HepG2 (cell line): ENCODE results near the gene STX2. TPM values are rescaled to one million over a fixed set of nuclear protein-coding genes. Genes with fewer than 3 reads are reported as not detected.
"Not testable (repeated sequence)": the region's sequence is repeated elsewhere in the genome, so short reads cannot be mapped to it uniquely, and the experiment has no call there.

Source experiments
- ATAC-seq: fragments of 200-7000 bp; cut with Tn5 transposase; 3 replicates; pipeline ENCODE4 v1.9.1; 2020; ENCODE audit warnings: mild to moderate bottlenecking, moderate library complexity
- BruUV-seq: library from RNA; stranded (reverse); fragments of 400-500 nt; replicated peaks from 2 replicates; lab custom pipeline; 2021; lab: Mats Ljungman, UMichigan
- CTCF ChIA-PET: fragments of 300-600 bp; formaldehyde crosslinking; extraction: SDS; loops from one replicate; lab custom pipeline; 2021; ENCODE audit warnings: low total read pairs, inconsistent platforms, low intra/inter-chr PET ratio; lab: Yijun Ruan, JAX
- POLR2A ChIA-PET: fragments of 350-600 bp; sonication (Branson Sonifier 250); formaldehyde crosslinking; loops from one replicate; lab custom pipeline; 2020; ENCODE audit warnings: antibody characterized with exemption, inconsistent platforms; lab: Yijun Ruan, JAX
- DNase-seq: peaks from one replicate; pipeline ENCODE4 v3.0.0-alpha.2; 2015; ENCODE audit warnings: low spot score
- FAIRE-seq: peaks from 3 replicates; lab custom pipeline; 2011; peaks lifted over from hg19 to GRCh38; lab: Jason Lieb, UNC
- H2AFZ ChIP-seq: one replicate; pipeline ENCODE4 v1.6.1; 2011; ENCODE audit warnings: low read length, inconsistent platforms
- H3K27ac ChIP-seq: fragments of 300-600 bp; 3 replicates; pipeline ENCODE4 v1.8.0; 2011; ENCODE audit warnings: mixed run types, mild to moderate bottlenecking, mixed read lengths, low read length, inconsistent platforms; ENCODE audit not compliant: insufficient read depth; ENCODE audit errors: extremely low read length
- H3K27me3 ChIP-seq, 2 experiments: fragments of 200-600 bp in 1 of 2; 2 replicates in 1 of 2; 3 replicates in 1 of 2; pipeline versions ENCODE4 v1.6.0 to v1.8.0; 2011; ENCODE audit warnings: low read length in 2 of 2, mild to moderate bottlenecking in 2 of 2, moderate library complexity in 2 of 2, inconsistent platforms in 1 of 2; ENCODE audit not compliant: insufficient read depth in 2 of 2, control insufficient read depth in 1 of 2
- H3K36me3 ChIP-seq, 2 experiments: fragments of 200-600 bp in 1 of 2; replicated peaks in 1 of 2; 2 replicates in 1 of 2; 3 replicates in 1 of 2; pipeline versions ENCODE4 v1.5.1 to v1.8.0; 2011; ENCODE audit warnings: low read length in 2 of 2, inconsistent platforms in 1 of 2; ENCODE audit not compliant: insufficient read depth in 2 of 2, control insufficient read depth in 1 of 2
- H3K4me1 ChIP-seq: 2 replicates; pipeline ENCODE4 v1.5.1; 2012; ENCODE audit warnings: low read length, inconsistent platforms; ENCODE audit not compliant: insufficient read depth
- H3K4me2 ChIP-seq: 2 replicates; pipeline ENCODE4 v1.6.0; 2011; ENCODE audit warnings: low read depth, low read length, inconsistent platforms
- H3K4me3 ChIP-seq, 3 experiments: fragments of 200-600 bp in 1 of 3; sonication (generic), shearing (Covaris generic) in 1 of 3; replicated peaks in 1 of 3; 2 replicates each; pipeline ENCODE4 v1.5.1; 2011 to 2016; ENCODE audit warnings: low read length in 3 of 3, inconsistent platforms in 2 of 3, low read depth in 2 of 3, mild to moderate bottlenecking in 2 of 3, control low read depth in 1 of 3, mixed read lengths in 1 of 3; ENCODE audit not compliant: insufficient read depth in 1 of 3
- H3K79me2 ChIP-seq: one replicate; pipeline ENCODE4 v1.6.1; 2011; ENCODE audit warnings: low read length, inconsistent platforms; ENCODE audit not compliant: insufficient read depth
- H3K9ac ChIP-seq: 2 replicates; pipeline ENCODE4 v1.6.0; 2011; ENCODE audit warnings: mild to moderate bottlenecking, low read depth, low read length, inconsistent platforms; ENCODE audit not compliant: insufficient read depth
- H3K9me3 ChIP-seq: 2 replicates; pipeline ENCODE4 v1.5.1; 2012; ENCODE audit warnings: mild to moderate bottlenecking, low read length
- H4K20me1 ChIP-seq: 2 replicates; pipeline ENCODE4 v1.6.0; 2011; ENCODE audit warnings: inconsistent platforms, mild to moderate bottlenecking, low read length, moderate library complexity; ENCODE audit not compliant: insufficient read depth
- FOXA1 ChIP-seq, 2 experiments: fragments of 450-650 bp in 1 of 2; sonication (generic) in 1 of 2; formaldehyde crosslinking in 1 of 2; IDR thresholded peaks; 2 replicates each; pipeline versions ENCODE4 v1.4.0 to v1.6.1; 2016 to 2020; ENCODE audit warnings: missing genetic modification reagents in 1 of 2
- GATAD2A ChIP-seq: IDR thresholded peaks from 2 replicates; pipeline ENCODE4 v1.6.1; 2016
- HOXA5 ChIP-seq: sonication (generic); formaldehyde crosslinking; IDR thresholded peaks from 2 replicates; pipeline ENCODE4 v1.4.0; 2020; ENCODE audit warnings: missing genetic modification reagents
- SAP130 ChIP-seq: IDR thresholded peaks from 2 replicates; pipeline ENCODE4 v1.6.1; 2016; ENCODE audit warnings: low read depth
- ZFY ChIP-seq: sonication (generic); formaldehyde crosslinking; IDR thresholded peaks from 2 replicates; pipeline ENCODE4 v1.4.0; 2020; ENCODE audit warnings: missing genetic modification reagents
- ZNF331 ChIP-seq: sonication (generic); formaldehyde crosslinking; IDR thresholded peaks from 2 replicates; pipeline ENCODE4 v1.4.0; 2020; ENCODE audit warnings: missing genetic modification reagents
- WGBS: methylation state at CpG from one replicate; pipeline ENCODE4 v1.1.6; 2017; ENCODE audit warnings: low lambda C conversion rate; 5-methylcytosine and 5-hydroxymethylcytosine counted together
- in situ Hi-C: cut with HindIII; loops from 2 replicates; pipeline ENCODE4 v1.10.0; 2017; ENCODE audit warnings: low pct_unique_long_range_greater_than_20kb; ENCODE audit not compliant: extremely low pct_ligation_motif_present
- intact Hi-C: fragments of 100-400 bp; cut with micrococcal nuclease; formaldehyde crosslinking; loops from one replicate; pipeline ENCODE4 v1.10.0; 2022; ENCODE audit not compliant: unreplicated experiment
- polyA plus RNA-seq, 8 experiments: library from polyadenylated mRNA; depleted of rRNA in 3 of 8; stranded (reverse) in 7 of 8; unstranded in 1 of 8; fragments of >200 nt; fragmentation: Illumina TruSeq in 4 of 8; extraction: Trizol in 4 of 8; gene quantifications; 2 replicates each; pipeline versions ENCODE4 v1.2.1 to v1.2.3, GENCODE V29; 2011 to 2016; ENCODE audit warnings: low read depth in 4 of 8, missing spikeins in 1 of 8, mixed read lengths in 1 of 8; ENCODE audit not compliant: insufficient read depth in 1 of 8
- total RNA-seq, 5 experiments: library from RNA; depleted of rRNA; stranded (reverse); fragments of >200 nt; fragmentation: Illumina TruSeq; extraction: Trizol; gene quantifications; 2 replicates each; pipeline ENCODE4 v1.2.3, GENCODE V29; 2016; ENCODE audit warnings: low read depth in 1 of 5
- TF ChIP-seq, protein P1 (sequence below): sonication (generic); formaldehyde crosslinking; IDR thresholded peaks from 2 replicates; pipeline ENCODE4 v1.4.0; 2020; ENCODE audit warnings: low read depth, missing genetic modification reagents
- TF ChIP-seq, protein P2 (sequence below): IDR thresholded peaks from 2 replicates; pipeline ENCODE4 v1.6.1; 2016; ENCODE audit warnings: low read depth

Gene STX2
- total and polyA plus RNA-seq, 2 of the 13 experiments (the other 11 are each of a cell fraction or from before 2014, with no cell fraction given): 13.4 to 25.1 TPM

DNA sequence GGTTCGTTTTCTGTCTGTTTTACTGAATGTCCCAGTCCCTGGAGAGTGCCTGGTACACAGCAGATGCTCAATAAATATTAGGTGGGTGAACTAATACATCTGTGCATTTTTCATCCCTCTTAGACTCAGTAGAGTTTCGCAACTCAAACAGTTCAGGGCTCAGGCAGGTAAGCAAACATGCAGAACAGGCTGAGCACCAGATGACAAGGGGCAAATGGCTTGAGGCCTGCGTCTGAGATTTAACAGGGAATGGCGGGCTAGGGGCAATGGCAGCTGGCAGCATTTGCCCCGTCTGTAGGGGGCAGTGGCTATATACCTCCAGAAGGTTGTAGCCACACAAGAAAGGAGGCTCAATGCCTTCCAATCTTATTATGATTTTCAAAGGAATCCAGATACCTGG is 24.2 kb upstream of the STX2 start (continued):
- TF ChIP-seq, protein P1, sequence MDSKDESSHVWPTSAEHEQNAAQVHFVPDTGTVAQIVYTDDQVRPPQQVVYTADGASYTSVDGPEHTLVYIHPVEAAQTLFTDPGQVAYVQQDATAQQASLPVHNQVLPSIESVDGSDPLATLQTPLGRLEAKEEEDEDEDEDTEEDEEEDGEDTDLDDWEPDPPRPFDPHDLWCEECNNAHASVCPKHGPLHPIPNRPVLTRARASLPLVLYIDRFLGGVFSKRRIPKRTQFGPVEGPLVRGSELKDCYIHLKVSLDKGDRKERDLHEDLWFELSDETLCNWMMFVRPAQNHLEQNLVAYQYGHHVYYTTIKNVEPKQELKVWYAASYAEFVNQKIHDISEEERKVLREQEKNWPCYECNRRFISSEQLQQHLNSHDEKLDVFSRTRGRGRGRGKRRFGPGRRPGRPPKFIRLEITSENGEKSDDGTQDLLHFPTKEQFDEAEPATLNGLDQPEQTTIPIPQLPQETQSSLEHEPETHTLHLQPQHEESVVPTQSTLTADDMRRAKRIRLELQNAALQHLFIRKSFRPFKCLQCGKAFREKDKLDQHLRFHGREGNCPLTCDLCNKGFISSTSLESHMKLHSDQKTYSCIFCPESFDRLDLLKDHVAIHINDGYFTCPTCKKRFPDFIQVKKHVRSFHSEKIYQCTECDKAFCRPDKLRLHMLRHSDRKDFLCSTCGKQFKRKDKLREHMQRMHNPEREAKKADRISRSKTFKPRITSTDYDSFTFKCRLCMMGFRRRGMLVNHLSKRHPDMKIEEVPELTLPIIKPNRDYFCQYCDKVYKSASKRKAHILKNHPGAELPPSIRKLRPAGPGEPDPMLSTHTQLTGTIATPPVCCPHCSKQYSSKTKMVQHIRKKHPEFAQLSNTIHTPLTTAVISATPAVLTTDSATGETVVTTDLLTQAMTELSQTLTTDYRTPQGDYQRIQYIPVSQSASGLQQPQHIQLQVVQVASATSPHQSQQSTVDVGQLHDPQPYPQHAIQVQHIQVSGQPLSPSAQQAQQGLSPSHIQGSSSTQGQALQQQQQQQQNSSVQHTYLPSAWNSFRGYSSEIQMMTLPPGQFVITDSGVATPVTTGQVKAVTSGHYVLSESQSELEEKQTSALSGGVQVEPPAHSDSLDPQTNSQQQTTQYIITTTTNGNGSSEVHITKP (CRISPR knock-in tag): no peak
- TF ChIP-seq, protein P2, sequence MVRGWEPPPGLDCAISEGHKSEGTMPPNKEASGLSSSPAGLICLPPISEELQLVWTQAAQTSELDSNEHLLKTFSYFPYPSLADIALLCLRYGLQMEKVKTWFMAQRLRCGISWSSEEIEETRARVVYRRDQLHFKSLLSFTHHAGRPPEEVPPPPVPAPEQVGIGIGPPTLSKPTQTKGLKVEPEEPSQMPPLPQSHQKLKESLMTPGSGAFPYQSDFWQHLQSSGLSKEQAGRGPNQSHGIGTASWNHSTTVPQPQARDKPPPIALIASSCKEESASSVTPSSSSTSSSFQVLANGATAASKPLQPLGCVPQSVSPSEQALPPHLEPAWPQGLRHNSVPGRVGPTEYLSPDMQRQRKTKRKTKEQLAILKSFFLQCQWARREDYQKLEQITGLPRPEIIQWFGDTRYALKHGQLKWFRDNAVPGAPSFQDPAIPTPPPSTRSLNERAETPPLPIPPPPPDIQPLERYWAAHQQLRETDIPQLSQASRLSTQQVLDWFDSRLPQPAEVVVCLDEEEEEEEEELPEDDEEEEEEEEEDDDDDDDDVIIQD (CRISPR knock-in tag): no peak
- TF ChIP-seq SAP130 (CRISPR knock-in tag) (peak; percentile 61), ZNF331 (CRISPR knock-in tag) (peak; percentile 73; the same call in 1 of the 2 replicates), FOXA1 (IDR thresholded peaks at IDR 0.05) (no peak), FOXA1 (CRISPR knock-in tag; IDR thresholded peaks at IDR 0.05) (peak; percentile 76), GATAD2A (peak; percentile 63), HOXA5 (CRISPR knock-in tag) (no peak), ZFY (CRISPR knock-in tag) (peak; percentile 43; the same call in 1 of the 2 replicates)

DNA sequence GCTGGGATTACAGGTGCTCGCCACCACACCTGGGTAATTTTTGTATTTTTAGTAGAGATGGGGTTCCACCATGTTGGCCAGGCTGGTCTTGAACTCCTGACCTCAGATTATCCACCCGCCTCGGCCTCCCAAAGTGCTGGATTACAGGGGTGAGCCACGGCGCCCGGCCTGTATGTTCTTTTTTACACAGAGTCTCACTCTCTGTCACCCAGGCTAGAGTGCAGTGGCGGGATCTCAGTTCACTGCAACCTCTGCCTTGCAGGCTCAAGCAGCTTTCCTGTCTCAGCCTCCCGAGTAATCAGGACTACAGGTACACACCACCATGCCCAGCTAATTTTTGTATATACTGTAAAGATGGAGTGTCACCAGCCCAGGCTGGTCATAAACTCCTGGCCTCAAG is 23.7 kb upstream of the STX2 start:
- H3K9me3 ChIP-seq, H2AFZ ChIP-seq, H3K4me3 ChIP-seq, H3K27me3 ChIP-seq, H3K79me2 ChIP-seq, H4K20me1 ChIP-seq, H3K36me3 ChIP-seq, H3K27ac ChIP-seq, FAIRE-seq, CTCF ChIA-PET, DNase-seq, in situ Hi-C loops, BruUV-seq, H3K4me2 ChIP-seq, POLR2A ChIA-PET, H3K9ac ChIP-seq: not testable (repeated sequence)
- 33% methylated on average over 8 of the region's 8 CpGs for WGBS
- ATAC-seq: peak; percentile 25
- peaks cover 30% of the 10 kb centered on the region for H3K4me1 ChIP-seq
- intact Hi-C loops: loop anchor here (1.0 kb wide), 1 partner anchor 12 kb away; no protein-coding TSS in a partner anchor
